HUDEP-2 (cell line): Measurements from ENCODE around the gene TNFSF4.
"Not testable (repeated sequence)": the region's sequence is repeated elsewhere in the genome, so short reads cannot be mapped to it uniquely, and the experiment has no call there.

Experiments used
- DNase-seq, 76 experiments: peaks; one replicate each; lab custom pipeline; 2025; ENCODE audit not compliant: unreplicated experiment in 76 of 76; lab: John Stamatoyannopoulos, UW

The TNFSF4 gene

DNA sequence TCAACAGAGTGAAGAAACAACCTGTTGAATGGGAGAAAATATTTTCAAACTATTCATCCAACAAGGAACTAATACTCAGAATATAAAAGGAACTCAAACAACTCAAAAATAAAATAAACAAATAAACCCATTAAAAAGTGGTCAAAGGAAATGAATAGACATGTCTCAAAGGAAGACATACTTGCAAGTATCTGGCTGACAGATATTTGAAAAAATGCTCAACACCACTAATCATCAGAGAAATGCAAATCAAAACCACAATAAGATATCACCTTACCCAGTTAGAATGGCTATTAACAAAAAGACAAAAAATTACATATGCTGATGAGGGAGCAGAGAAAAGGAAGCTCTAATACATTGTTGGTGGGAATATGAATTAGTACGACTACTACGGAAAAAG lies 38.2 kb downstream of the TNFSF4 start:
- DNase-seq: no peak

DNA sequence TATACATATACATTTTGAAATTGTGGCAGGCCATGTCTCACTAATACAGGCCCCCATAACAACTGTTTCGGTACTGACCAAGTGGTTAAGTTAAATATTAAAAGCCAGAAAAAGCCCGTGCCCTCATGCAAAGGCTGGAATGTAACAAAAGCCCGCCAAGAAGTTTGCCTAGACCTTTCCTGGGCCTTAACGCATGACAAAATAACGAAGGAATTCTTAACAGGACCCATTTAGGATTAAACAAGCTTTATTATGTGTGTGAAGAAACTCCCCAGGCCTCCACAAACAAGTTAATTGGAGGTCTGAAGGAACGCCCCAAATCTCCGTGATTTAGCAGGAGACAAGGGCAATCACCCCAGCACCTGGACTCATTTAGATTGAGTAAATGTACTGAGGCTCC lies 42.4 kb downstream of the TNFSF4 start:
- no peak for DNase-seq

DNA sequence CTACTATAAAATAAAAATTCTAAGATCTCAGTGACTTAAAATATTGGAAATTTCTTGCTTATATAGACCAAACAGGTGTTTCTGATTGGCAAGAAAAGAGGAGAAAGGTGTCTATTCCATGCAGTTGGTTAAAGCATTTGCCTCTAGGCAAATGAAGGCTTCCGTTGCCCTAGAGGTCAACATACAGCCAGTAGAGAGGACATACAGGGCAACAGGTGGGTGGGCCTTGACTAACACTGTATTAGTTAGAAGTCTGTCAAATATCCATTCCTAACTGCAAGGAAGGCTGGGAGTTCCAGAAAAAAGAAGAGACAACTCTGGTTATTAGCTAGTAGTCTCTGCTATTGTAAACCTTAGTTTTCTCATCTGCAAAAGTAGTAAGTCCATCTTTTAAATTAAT lies 43.0 kb downstream of the TNFSF4 start:
- no peak for DNase-seq

DNA sequence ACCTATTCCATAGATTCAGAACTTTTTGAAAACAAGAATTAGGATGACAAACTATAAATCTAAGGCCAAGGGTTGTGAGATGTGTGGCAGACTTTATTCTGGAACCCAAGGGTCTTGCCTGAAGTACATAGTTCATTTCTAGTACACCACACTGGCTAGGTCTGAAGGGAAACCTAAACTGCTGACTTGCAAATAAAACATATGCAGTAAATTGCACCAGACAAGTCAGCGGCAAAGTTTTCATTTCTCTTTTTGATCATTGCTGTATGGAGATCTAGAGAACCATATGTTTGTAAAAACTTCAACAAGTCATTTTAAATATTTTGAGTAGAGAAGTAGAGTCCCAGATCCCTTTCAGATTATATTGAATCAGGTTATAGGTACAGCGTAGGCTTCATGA lies 43.9 kb downstream of the TNFSF4 start:
- no peak for DNase-seq

DNA sequence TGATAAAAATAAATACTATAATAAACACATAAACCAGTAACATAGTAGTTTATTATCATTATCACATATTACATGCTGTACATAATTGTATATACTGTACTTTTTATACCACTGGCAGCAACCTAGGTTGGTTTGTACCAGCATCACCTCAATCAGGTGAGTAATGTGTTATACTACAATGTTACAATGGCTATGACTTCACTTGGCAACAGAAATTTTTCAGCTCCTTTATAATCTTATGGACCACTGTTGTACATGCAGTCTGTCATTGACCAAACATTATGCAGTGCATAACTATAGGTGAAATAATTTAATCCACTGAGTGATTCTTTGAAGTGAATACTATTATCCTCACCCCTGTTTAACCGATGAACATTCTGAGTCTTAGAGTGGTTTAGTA lies 44.5 kb downstream of the TNFSF4 start:
- no peak for DNase-seq

DNA sequence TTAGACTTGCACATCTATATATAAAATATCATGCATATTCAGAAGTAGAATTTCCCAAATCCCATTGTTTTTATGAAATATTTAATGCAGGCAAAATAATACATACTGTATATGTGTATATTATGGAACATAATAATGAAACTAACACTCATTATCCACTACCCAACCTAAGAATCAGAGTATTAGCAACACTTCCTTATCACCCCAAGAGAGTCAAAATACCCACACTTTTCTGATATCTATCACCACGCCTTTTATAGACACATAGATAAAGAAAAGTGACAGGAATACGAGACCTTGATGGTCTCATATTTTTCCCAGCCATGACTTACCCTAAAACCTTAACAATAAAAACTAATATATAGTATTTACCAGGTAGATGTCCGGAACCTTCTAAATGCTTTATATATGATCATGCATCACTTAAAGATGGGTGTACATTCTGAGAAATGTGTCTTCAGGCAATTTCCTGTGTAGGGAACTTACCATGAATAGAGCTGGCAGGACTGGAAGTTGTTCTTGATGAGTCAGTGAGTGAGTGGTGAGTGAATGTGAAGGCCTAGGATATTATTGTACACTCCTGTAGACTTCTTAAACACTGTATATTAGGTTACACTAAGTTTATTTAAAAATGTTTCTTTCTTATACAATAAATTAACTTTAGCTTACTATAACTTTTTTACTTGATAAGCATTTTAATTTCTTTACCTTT lies 45.5 kb downstream of the TNFSF4 start:
- DNase-seq: no peak

DNA sequence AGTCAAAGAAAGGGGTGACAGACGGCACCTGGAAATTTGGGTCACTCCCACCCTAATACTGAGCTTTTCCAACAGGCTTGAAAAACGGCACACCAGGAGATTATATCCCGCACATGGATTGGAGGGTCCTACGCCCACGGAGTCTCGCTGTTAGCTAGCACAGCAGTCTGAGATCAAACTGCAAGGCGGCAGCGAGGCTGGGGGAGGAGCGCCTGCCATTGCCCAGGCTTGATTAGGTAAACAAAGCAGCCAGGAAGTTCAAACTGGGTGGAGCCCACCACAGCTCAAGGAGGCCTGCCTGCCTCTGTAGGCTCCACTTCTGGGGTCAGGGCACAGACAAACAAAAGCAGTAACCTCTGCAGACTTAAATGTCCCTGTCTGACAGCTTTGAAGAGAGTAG lies 53.2 kb downstream of the TNFSF4 start:
- DNase-seq: not testable (repeated sequence)

DNA sequence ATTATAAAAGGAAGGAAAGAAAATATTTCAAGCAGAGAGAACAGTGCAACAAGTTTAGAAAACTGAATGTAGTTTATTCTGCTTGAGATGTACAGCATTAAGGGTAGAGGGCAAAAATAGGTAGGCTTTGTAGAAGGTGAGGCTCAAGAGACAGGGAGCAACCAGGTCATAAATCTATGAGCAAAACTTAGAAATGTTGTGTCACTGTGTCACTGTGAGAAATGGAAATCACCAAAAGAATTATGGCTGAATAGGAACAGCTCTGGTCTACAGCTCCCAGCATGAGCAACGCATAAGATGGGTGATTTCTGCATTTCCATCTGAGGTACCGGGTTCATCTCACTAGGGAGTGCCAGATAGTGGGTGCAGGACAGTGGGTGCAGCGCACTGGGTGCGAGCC lies 53.6 kb downstream of the TNFSF4 start:
- no peak for DNase-seq

DNA sequence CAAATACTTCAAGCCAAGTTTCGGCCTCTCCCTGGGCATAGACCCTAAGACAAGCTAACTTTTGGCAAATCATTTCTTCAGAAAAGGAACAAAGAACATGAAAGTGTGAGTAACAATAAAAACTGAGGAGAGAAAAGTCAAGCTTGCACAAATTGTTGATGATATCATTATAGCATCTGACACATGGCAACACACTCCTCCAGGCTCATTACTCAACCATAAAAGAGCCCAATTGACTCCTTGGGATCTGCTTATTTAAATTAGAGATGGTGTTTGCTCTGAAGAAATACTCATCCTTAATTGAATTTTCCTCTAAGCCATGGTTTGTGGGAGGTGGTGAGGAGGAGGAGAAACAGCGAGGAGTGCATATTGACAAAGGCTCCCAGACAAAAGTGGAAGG lies 54.5 kb downstream of the TNFSF4 start:
- no peak for DNase-seq

DNA sequence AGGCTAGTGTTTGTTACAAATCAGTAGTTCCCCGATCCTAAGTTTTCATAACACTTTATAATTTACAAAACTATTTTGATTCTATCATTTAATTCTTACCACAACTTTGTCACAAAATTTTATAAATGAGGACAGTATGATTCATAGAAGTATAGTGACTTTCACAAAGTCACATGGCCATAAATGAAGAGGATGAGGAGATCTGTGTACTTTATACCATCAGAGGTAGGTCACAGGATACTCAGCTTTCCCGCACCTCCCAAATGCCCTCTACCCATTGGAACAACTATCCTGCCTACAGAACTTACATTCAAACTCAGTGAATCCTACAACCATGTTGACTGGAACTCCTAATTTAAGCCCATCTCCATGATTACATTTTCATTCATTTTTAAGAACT lies 56.3 kb downstream of the TNFSF4 start:
- DNase-seq: no peak

DNA sequence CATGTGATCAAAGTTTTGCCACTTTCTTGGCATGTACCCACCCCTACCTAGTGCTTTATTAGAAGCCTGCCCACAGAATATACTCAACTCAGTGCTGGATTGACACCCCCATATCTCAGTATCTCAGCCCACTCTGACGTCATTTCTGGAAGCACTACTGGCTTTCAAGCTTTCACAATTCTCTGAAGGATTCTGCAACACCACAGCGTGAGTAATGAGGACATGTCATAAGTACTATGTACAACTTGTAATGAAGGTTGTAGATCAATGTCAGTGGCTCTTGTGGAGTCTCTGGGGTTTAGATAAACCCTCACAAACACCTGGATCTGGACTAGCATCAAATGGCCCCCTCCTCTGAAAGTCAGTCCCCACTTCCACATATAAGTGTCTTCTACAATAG lies 57.2 kb downstream of the TNFSF4 start:
- no peak for DNase-seq

DNA sequence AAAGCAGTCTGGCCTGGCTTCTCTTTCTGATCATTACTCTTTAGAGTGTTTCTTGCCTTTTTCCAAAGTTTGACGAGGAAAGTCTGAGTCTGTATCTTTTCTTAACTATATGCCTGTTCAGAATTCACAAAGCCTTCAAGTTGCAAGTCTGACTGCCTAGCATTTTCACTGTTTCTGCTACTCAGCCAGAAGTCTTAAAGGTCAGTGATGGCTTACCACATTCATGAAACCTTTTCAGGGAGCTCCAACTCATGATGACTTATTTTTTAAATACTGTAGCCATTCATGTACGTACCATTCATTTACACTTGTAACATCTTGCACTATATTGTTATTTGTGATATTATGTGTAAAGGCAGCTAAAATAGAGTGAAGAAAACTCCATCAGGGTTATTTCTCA lies 58.2 kb downstream of the TNFSF4 start:
- no peak for DNase-seq

DNA sequence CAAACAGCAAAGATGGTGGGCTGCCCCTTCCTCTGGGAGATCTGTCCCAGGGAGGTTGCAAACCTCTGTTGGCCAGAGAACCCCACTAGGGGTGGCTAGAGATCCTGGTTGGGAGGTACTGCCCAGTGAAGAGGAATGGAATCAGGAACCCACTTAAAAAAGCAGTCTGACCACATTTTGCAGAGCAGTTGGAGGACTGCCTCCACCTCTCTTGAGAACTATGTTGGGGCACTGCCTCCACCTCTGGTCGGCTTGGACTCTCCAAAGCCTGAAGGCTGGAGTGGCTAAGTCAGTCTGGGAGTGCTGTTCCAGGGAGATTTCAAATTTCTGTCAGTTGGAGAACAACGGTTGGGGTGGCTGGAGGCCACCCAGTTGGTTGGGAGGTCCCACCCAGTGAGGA lies 58.6 kb downstream of the TNFSF4 start:
- DNase-seq: no peak

DNA sequence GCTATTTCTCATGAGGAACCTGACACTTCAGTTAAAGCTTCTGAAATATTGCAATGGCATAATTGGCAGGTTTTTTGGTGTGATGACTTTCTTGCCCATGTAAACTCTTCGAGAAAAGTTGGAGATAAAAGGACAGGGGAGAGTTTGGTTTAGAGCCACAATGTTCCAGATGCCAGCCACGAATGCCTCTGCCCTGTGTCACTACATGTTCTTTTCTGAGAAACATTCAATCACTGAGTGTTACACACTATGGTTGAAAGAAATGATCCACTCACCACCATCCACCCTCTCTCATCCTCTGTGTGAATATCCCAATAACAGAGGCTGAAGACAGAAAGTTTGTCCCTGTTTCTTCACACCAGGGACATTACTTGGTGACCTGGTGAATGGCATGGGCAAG lies 66.4 kb downstream of the TNFSF4 start:
- DNase-seq: no peak

DNA sequence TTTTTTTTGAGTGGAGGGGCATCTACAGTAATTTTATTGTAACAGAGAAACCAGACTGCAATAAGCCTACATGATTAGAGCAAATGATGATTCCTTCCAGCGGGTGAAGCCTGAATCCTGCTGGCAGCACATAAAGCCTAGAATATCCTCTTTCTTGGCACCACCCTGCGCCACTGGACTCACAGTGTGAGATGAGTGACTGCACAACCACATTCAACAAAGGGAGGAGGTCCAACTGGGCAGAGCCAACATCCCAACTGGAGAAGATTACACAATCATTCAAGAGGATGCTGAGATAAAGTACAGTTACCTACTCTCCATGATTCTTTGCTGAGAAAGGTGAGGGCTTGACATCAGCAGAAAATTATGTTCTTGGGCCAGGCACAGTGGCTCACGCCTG lies 67.4 kb downstream of the TNFSF4 start:
- DNase-seq: no peak

DNA sequence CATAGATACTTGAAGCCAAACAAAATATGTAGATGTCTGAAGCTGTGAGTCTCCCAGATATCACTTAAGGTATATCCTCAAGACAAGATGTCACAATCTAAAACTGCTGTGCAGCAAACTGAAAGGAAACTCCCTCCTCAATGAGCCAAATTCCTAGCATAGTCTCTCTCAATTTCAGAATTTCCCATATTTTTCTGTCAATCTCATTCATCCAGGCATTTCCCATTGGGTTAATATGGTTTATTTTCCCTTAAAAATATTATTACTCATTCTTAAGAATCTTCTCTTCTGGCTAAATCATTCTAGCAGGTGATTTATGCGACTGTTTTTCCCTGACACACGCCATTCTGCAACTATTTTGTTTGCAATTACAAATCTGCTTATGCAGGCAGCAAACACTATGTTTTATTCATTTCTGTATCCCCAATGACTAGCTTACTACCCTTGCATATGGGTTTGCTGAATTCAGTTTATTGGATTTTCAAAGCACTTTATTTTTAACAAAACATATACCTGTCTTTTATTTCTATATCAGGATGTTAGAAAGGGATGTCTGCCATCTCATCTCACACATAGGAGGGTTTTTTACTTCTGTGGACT lies 69.9 kb downstream of the TNFSF4 start:
- DNase-seq: no peak

DNA sequence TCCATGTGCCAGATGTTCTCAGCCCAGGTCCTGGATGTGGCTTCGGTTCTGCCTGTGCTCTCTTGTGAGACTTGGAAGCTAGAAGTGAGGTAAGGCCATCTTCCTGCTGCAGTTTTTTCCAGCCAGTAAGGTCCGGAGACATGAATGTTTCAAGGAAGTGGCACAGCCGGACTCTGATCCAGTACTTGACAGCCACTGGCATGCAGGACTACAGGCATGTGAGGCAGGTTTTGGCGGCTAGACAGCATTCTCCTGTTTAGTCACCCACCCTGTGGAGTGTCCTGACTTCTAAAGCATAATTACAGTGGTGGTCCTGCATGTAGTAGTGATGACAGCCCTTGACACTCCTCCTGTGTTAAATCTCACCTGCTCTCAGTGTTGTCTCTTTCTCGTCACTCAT lies 72.3 kb downstream of the TNFSF4 start:
- no peak for DNase-seq

DNA sequence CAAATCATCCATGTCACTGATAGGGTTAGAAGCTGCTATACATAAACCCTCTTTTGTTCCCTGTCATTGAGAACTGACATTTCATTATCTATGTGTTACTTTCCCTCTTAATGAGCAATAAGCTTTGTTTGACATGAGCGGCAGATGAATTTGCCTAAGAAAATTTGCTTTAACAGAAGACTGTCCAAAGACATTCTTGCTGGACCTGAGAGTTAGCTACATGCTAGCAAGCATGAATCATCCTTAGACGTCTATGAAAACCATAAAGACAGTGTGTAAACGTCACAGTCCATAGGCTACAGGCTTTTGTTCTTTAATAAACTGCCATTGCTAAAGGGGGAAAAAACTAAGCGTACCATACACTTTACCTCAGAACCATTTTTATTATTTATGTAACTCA lies 73.1 kb downstream of the TNFSF4 start:
- DNase-seq: no peak
